HG02763 (cell line): ENCODE results near the gene FZD4.
"Not testable (repeated sequence)": the region's sequence is repeated elsewhere in the genome, so short reads cannot be mapped to it uniquely, and the experiment has no call there.

Source experiments
- ATAC-seq: cut with Tn5 transposase; IDR thresholded peaks from one replicate; pipeline ENCODE4 v1.9.1; 2021; ENCODE audit warnings: mild to moderate bottlenecking, moderate library complexity; ENCODE audit not compliant: unreplicated experiment

FZD4 gene

DNA sequence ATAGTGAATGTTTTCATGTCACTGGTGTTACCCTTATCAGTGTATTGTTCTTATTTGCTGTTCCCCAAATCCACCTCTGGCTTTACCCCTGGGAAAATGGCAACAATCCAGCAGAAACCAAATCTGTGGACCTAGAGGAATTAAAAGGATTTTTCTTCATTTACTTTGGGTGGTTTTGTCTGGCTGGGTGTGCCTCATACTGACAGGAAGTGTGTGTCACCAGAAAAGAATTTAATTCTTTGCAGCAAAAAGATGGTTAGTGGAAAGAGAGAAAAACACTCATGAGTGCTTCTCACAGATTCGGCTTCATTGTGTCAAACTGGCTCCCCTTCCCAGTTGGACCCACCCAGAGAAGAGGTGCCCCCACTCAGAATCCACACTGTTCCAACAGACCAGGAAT, 38.9 kb downstream of the FZD4 start:
- ATAC-seq = no peak

DNA sequence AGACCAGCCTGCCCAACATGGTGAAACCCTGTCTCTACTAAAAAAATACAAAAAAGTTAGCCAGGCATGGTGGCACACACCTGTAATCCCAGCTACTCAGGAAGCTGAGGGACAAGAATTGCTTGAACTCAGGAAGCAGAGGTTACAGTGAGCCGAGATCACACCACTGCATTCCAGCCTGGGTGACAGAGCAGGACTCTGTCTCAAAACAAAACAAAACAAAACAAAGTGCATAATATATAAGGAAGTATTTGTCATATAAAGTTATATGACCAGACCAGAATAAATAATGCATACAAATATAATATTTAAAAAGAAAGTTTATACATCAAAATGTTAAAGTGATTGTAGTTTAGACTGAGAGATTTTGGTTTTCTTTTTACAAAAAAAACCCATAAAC, 39.3 kb downstream of the FZD4 start:
- not testable (repeated sequence) for ATAC-seq

DNA sequence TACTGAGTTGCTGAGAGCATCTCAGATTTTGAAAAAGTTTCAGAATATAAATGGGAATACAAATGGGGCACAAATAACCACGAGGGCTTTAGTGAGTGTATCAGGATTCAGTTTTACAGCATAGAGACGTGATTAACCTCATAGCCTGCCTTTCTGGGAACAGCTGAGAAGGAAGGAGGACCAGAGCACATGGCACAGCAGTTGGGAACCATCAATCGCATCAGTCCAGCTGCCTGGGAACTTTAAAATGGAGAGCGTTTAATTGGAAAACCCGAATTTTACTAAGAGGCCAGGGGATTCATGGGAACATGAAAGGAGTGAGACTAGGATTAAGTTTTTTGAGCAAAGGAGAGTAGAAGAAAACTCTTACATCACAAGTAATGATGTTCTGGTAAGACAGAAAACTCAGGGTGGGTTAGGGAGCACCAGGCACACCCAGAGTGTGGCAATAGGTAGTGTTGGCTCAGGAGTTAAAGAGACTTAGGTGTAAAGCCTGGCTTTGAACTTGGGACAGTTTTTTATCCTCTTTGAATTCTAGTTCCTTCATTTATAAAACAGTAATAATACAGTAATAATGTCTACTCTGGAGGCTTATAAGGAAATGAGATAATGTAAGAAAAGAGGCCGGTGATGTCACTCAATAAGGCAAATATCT, 40.2 kb downstream of the FZD4 start:
- ATAC-seq = no peak

DNA sequence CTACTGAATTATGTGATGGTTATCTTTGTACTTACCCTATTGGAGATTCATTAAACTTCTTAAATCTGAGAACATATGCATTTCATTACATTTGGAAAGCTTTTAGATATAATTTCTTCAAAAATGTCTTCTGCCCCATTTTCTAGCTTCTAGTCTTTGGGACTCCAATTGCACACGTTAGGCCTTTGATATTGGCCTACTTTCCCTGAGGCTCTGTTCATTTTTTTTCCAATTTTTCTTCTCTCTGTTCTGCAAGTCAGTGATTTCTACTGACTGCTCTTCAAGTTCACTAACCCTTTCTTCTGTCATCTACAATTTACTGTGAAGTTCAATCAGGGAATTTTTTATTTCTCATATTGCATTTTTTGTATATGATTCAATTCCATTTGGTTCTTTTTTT, 43.0 kb downstream of the FZD4 start:
- ATAC-seq = no peak

DNA sequence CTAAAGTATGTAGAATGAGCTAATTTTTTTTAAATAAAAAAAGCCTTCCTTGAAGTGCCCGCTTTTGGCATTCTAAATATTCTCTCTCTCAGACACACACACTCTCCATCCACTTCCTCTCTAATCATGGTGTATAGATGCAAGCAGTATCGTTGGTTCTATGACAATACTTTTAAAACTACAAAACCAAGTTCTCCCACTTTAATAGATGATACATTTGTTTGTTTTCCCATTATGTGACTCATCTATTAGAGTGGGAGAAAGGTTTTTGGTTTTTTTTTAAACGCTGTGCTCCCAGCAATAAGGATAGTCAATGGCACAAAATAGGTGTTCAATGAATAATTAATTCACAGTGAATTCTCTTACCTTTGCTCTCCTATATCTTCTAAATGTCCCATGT, 44.6 kb downstream of the FZD4 start:
- no peak for ATAC-seq

DNA sequence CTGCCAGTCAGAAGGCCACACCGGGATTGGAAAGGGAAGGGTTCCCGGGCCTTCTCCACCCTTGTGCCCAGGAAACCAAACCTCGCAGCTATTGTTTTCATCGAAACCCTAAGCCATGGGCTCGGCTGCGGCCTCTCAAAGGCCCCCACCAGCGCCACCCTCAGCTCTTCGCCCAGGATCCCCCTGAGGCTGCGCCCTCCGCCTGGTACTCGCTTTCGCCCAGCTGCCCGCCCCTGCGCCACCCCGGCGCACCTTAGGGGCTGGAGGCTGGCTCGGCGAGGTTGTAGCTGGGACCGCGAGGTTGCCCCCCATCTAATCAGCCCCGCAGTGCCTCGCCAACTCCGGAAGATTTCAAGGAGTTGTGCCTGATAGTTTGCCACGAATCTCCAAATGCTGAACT, 49.0 kb downstream of the FZD4 start:
- ATAC-seq = no peak

DNA sequence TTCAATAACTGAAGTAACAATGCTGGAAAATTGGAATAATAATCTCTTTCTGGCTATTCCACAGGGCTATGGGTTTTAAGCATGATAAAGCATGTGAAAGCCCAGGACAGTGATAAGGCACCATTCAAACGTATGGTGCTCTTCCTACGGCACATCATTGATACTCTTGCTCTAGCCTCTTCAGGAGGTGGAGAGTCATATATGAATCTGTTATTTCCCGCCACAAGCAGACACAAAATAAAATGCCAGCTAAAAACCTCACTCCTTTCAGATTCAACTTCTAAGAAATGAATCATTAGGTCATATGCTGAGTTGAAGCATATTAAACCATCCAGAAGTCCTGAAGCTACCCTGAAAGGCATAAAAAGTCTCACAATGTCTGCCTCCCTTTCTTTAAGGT, 49.9 kb downstream of the FZD4 start:
- no peak for ATAC-seq

DNA sequence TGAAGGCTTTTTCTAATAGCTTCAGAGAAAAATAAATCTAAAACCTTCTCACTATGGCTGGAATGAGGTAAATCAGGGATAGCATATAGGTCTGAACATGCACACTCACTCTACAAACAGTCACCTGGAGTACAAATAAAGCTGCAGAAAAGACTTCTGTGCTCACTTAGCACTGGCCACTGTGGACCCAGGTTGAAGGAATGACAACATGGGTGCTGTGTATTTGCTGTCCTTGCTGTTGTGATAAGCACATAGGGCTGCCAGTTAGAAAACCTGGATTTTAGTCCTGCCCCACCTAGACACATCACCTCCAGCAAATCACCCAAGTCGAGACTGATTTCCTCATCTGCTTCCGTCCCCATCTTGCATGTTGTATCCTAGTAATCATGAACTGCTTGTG, 51.2 kb downstream of the FZD4 start:
- ATAC-seq = no peak

DNA sequence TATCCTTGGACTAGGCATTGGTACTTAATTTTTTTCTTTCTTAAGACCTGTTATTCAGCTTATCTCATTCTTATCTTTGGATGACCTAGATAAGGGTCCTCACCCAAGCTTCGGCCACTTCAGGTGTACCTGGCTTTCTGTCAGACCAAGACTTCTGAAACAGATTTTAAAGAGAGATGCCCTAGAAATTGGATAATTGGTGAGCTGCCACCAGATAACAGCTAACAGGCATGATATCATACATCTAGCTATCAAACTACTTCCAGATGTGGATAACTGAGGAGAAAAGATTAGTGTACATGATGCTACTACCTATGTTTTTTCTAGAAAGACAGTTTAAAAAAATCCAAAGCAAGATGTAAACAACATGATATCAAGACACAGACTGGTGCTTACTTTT, 52.9 kb downstream of the FZD4 start:
- ATAC-seq = no peak

DNA sequence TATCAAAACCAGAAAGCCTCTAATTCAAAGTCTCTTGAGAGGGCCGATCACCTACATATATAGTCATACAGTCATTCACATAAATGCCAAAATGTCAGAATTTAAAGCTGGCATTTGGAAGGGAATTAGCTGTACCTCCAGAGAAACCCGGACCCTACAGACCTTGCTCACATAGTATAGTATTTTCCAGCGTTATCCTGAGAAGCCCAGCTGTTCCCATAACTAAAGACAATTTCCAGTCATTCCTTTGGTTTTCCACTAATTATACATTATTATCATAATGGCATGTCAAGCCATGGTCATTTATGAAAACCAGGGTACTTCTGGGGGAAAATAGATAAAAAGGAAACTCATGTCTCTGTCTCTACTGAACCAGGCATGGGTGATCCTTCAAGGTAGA, 53.6 kb downstream of the FZD4 start:
- no peak for ATAC-seq

DNA sequence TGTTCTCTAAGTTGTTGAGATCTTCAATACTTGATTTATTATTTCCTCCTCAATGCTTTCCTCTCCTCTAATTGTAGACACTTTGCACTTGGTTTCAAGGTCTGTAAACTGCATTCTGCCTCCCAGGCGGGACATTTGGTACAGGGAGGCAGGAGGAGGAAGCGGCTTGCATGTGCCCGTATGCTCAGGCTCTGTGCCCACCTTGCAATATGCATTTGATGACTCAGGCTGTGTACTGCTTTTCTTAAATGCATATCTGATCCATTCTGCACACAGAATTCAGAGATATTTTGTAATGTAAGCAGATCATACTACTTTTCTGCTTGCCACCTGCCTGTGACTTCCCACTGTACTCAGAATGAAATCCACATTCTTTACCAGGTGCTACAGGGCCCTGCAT, 55.0 kb downstream of the FZD4 start:
- no peak for ATAC-seq

DNA sequence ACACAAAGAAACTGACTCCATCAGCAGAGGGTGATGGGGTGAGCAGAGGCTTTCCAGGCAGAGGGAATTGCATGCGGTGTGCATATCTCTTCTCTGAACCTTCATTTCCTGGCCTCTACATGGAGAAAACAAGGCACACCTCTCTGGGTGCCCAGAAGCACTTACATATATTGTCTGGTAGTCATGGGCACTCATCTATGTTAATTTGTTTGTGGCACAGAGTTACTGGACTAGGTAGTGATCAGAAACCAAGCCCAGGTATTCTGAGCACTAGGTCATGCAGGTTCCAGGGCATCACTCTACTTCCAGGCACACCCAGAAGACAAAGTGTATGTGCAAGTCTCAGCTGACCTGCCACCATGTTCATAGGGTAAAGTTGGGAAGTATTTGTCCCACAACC, 56.5 kb downstream of the FZD4 start:
- ATAC-seq = no peak

DNA sequence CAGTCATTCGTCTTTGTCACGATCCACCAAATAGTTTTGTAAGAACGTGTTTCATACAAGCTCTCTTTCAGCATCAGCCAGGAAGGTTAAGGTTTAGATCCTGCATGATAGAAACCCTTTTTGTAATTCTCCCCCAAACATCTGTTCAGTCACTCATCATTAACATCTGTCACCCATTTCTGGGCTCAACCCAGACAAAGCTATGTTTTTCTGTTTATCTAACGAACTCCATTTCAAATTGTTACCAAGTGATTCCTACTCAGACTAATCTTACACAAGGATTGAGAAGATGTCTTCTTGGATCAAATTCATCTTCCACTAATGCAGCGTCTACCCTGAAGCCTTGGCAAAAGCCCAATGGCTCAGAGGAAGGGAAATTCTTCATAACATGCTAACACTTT, 58.8 kb downstream of the FZD4 start:
- no peak for ATAC-seq
